Naive thymus-derived CD4-positive, alpha-beta T cell (primary cell): ENCODE measurements around the gene EMILIN1. TPM values are rescaled to one million over a fixed set of nuclear protein-coding genes. Genes with fewer than 3 reads are reported as not detected.
A peak's percentile ranks its signal among the peaks of the same experiment; 100 is the strongest.

ENCODE experiments used
- ATAC-seq: fragments of 150-1000 bp; cut with Tn5 transposase; 2 replicates; pipeline ENCODE4 v1.10.0; 2021; ENCODE audit warnings: mild to moderate bottlenecking, moderate library complexity
- CTCF ChIA-PET: fragments of 350-600 bp; sonication (Branson Sonifier 250); formaldehyde crosslinking; loops from one replicate; lab custom pipeline; 2021; ENCODE audit warnings: antibody characterized with exemption; lab: Charles Lee
- POLR2A ChIA-PET: fragments of 350-600 bp; sonication (Branson Sonifier 250); formaldehyde crosslinking; loops from one replicate; lab custom pipeline; 2021; ENCODE audit warnings: antibody characterized with exemption, inconsistent platforms; lab: Charles Lee
- DNase-seq, 9 donors: peaks; one replicate each; pipeline versions ENCODE4 v3.0.0 to v3.0.0-alpha.2; 2020 to 2022; ENCODE audit warnings: mixed read lengths in 1 of 9
- H3K27ac ChIP-seq: one replicate; pipeline ENCODE4 v1.7.0; 2013; ENCODE audit warnings: mild to moderate bottlenecking, low read depth, low read length, moderate library complexity
- H3K27me3 ChIP-seq, 2 donors: one replicate each; pipeline ENCODE4 v1.7.0; 2013; ENCODE audit warnings: low read length in 2 of 2, mild to moderate bottlenecking in 2 of 2, moderate library complexity in 2 of 2; ENCODE audit not compliant: control insufficient read depth in 2 of 2, insufficient read depth in 2 of 2
- H3K36me3 ChIP-seq, 3 experiments: 1 replicate in 2 of 3; 2 replicates in 1 of 3; pipeline ENCODE4 v1.7.0; 2013; ENCODE audit warnings: low read length in 3 of 3, mild to moderate bottlenecking in 3 of 3, moderate library complexity in 1 of 3; ENCODE audit not compliant: insufficient read depth in 3 of 3, control insufficient read depth in 2 of 3
- H3K4me1 ChIP-seq, 2 donors: one replicate each; pipeline ENCODE4 v1.7.0; 2013; ENCODE audit warnings: low read length in 2 of 2, mild to moderate bottlenecking in 2 of 2, moderate library complexity in 1 of 2; ENCODE audit not compliant: control insufficient read depth in 2 of 2, insufficient read depth in 2 of 2
- H3K4me3 ChIP-seq: 2 replicates; pipeline ENCODE4 v1.7.0; 2013; ENCODE audit warnings: mild to moderate bottlenecking, low read length
- H3K9me3 ChIP-seq, 3 experiments: 1 replicate in 2 of 3; 2 replicates in 1 of 3; pipeline ENCODE4 v1.7.0; 2013; ENCODE audit warnings: low read length in 3 of 3; ENCODE audit not compliant: control insufficient read depth in 2 of 3
- H3K27ac Mint-ChIP-seq, 9 donors: one replicate each; pipeline ENCODE4 v1.8.0; 2020 to 2022; ENCODE audit warnings: mixed read lengths in 9 of 9, mild to moderate bottlenecking in 8 of 9, moderate library complexity in 5 of 9, inconsistent platforms in 2 of 9
- H3K27me3 Mint-ChIP-seq, 5 donors: one replicate each; pipeline ENCODE4 v1.8.0; 2021 to 2022; ENCODE audit warnings: mixed read lengths in 5 of 5, mild to moderate bottlenecking in 1 of 5
- H3K36me3 Mint-ChIP-seq, 5 donors: one replicate each; pipeline ENCODE4 v1.8.0; 2020 to 2022; ENCODE audit warnings: mixed read lengths in 5 of 5, mild to moderate bottlenecking in 3 of 5, inconsistent platforms in 1 of 5
- H3K4me1 Mint-ChIP-seq, 7 donors: one replicate each; pipeline ENCODE4 v1.8.0; 2020 to 2022; ENCODE audit warnings: mixed read lengths in 7 of 7, mild to moderate bottlenecking in 3 of 7, inconsistent platforms in 1 of 7
- H3K4me3 Mint-ChIP-seq, 10 donors: one replicate each; pipeline ENCODE4 v1.8.0; 2020 to 2022; ENCODE audit warnings: mild to moderate bottlenecking in 10 of 10, mixed read lengths in 10 of 10, moderate library complexity in 6 of 10, inconsistent platforms in 2 of 10
- H3K9me3 Mint-ChIP-seq, 11 donors: one replicate each; pipeline ENCODE4 v1.8.0; 2020 to 2022; ENCODE audit warnings: mixed read lengths in 11 of 11, mild to moderate bottlenecking in 4 of 11, inconsistent platforms in 1 of 11, moderate library complexity in 1 of 11
- intact Hi-C, 2 donors: fragments of 100-400 bp; cut with micrococcal nuclease; formaldehyde crosslinking; loops; one replicate each; pipeline ENCODE4 v1.15.1; 2023
- polyA plus RNA-seq, 2 donors: library from polyadenylated mRNA; unstranded; fragments of 300-500 nt; fragmentation: Illumina TruSeq; gene quantifications; one replicate each; pipeline ENCODE4 v1.2.3, GENCODE V29; 2021
- total RNA-seq, 6 experiments: library from RNA in 5 of 6; stranded (reverse) in 5 of 6; gene quantifications; 1 replicate in 5 of 6; 2 replicates in 1 of 6; pipeline ENCODE4 v1.2.3 and lab custom pipeline; 2021 to 2026

The EMILIN1 gene
- total and polyA plus RNA-seq, 7 experiments from 2014 or later = 0.35 to 1.4 (median 0.73) TPM

DNA sequence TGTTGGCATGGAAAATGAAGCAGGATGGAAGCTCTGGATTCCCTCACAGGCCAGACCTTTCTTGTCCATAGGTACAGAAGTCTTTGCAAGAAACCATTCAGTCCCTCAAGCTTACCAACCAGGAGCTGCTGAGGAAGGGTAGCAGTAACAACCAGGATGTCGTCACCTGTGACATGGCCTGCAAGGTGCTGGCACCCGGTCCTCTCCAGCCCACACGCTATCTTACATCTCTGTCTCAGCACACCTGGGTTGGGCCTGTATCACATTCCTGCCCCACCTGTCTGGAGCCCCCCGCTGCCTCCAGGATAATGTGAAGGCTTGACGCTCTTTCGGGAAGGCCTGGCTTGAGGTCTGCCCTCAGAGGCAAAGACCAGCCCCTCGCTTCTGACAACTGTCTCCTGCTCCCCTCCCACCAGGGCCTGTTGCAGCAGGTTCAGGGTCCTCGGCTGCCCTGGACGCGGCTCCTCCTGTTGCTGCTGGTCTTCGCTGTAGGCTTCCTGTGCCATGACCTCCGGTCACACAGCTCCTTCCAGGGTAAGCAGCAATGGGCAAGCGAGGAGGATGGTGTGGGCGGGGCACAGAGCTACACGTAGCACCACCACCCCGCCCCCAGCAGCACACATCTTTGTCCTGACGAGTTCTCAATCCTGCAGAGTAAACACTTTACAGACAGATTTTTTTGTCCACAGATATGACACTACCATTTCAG is 39.6 kb upstream of the EMILIN1 start:
- POLR2A ChIA-PET = interaction anchor here (0.6 to 1.1 kb wide), 2 partner anchors 13 to 35 kb away, joined by 3 to 4 read pairs; no protein-coding TSS in a partner anchor
- Histone ChIP-seq H3K4me3 (no peak overlapping the region), H3K9me3 (no peaks in the 10 kb centered on the region), H3K27me3 (no peaks in the 10 kb centered on the region), H3K36me3 (peaks cover 10 to 64% (median 23%) of the 10 kb centered on the region in 3 experiments), H3K4me1 (peaks cover 7 to 9% of the 10 kb centered on the region in 2 donors), H3K27ac (no peak overlapping the region)
- H3K4me1 Mint-ChIP-seq = peaks cover 5 to 22% (median 11%) of the 10 kb centered on the region in 7 donors
- no peaks in the 10 kb centered on the region for H3K27me3 Mint-ChIP-seq
- intact Hi-C loops = no loop called here
- H3K36me3 Mint-ChIP-seq = peaks cover 5 to 40% (median 9%) of the 10 kb centered on the region in 5 donors
- no peak overlapping the region for H3K4me3 Mint-ChIP-seq
- H3K27ac Mint-ChIP-seq = peak overlapping the region in 3 of 9 donors; percentile 21 to 52 (median 46)
- CTCF ChIA-PET = interaction anchor here (1.1 kb wide), 1 partner anchor 12 kb away, joined by 4 read pairs; no protein-coding TSS in a partner anchor
- no peaks in the 10 kb centered on the region for H3K9me3 Mint-ChIP-seq
- DNase-seq (no peak), ATAC-seq (no peak)

DNA sequence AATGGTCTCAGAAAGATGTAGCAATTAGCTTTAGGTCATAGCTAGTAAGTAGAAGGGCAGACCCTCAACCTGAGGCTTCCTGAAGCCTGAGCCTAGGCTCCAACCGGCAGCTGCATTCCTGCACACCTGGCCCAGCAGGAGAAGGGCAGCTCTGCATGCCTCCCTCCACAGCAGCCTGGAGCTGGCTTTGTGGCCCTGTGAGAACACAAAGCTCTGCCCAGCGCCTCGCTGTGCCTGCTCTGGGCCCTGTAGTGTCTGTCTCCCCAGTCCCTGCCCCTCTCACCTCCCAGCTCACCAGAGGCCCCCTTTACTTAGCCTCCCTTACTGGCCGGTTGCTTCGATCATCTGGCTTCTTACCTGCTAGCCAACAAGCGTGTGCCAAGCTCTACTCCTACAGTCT is 39.0 kb upstream of the EMILIN1 start:
- Histone ChIP-seq H3K36me3 (peaks cover 10 to 64% (median 23%) of the 10 kb centered on the region in 3 experiments), H3K27me3 (no peaks in the 10 kb centered on the region), H3K27ac (no peak overlapping the region), H3K4me3 (no peak overlapping the region), H3K9me3 (no peaks in the 10 kb centered on the region), H3K4me1 (peaks cover under 1 to 3% of the 10 kb centered on the region in 2 donors)
- Mint-ChIP-seq H3K9me3 (no peaks in the 10 kb centered on the region), H3K4me1 (peaks cover 0 to 16% (median 5%) of the 10 kb centered on the region in 7 donors), H3K27ac (no peak overlapping the region), H3K4me3 (no peak overlapping the region), H3K27me3 (no peaks in the 10 kb centered on the region), H3K36me3 (peaks cover 5 to 40% (median 9%) of the 10 kb centered on the region in 5 donors)
- POLR2A ChIA-PET = interaction anchor here (0.6 kb wide), 1 partner anchor 13 kb away, joined by 3 read pairs; no protein-coding TSS in a partner anchor
- intact Hi-C loops = no loop called here
- CTCF ChIA-PET = interaction anchor here (1.1 kb wide), 1 partner anchor 11 kb away, joined by 4 read pairs; no protein-coding TSS in a partner anchor
- no peak for ATAC-seq
- DNase-seq = no peak

DNA sequence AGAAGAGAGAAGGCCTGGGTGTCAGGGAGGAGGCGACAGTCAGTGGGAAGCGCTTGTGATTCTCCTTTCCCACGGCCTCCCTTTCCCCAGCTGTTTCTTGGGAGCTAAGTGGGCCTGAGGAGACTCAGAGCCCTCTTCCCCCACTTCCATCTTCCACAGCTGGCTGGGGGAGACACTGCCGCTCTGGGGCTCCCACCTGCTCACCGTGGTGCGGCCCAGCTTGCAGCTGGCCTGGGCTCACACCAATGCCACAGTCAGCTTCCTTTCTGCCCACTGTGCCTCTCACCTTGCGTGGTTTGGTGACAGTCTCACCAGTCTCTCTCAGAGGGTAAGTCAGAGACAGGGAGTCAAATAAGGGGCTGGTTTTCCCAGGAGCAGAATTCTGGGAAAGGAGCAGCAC is 38.5 kb upstream of the EMILIN1 start:
- CTCF ChIA-PET = interaction anchor here (1.1 kb wide), 1 partner anchor 11 kb away, joined by 4 read pairs; no protein-coding TSS in a partner anchor
- Mint-ChIP-seq H3K4me3 (no peak overlapping the region), H3K36me3 (peaks cover 5 to 40% (median 9%) of the 10 kb centered on the region in 5 donors), H3K27ac (no peak overlapping the region), H3K9me3 (no peaks in the 10 kb centered on the region), H3K4me1 (peaks cover 0 to 12% (median 3%) of the 10 kb centered on the region in 7 donors), H3K27me3 (no peaks in the 10 kb centered on the region)
- ATAC-seq = no peak
- Histone ChIP-seq H3K4me1 (peaks cover 0 to 1% of the 10 kb centered on the region in 2 donors), H3K27me3 (no peaks in the 10 kb centered on the region), H3K27ac (no peak overlapping the region), H3K4me3 (no peak overlapping the region), H3K9me3 (no peaks in the 10 kb centered on the region), H3K36me3 (peaks cover 10 to 64% (median 23%) of the 10 kb centered on the region in 3 experiments)
- POLR2A ChIA-PET = interaction anchor here (0.9 kb wide), 1 partner anchor 32 kb away, joined by 3 read pairs; the partner anchor contains the start of gene OST4
- no peak for DNase-seq
- intact Hi-C loops = no loop called here

DNA sequence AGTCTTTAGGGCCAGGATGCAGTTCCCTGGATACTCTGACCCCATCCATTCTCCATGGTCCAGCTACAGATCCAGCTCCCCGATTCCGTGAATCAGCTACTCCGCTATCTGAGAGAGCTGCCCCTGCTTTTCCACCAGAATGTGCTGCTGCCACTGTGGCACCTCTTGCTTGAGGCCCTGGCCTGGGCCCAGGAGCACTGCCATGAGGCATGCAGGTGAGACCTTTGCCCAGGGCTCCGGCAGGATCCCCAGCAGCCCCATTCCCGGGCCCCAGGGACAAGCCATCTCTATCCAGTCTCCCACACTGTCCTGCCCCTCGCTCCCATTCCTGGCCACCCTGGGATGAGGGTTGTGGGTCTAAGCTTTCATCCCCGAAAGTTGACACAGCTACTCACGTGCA is 38.1 kb upstream of the EMILIN1 start:
- H3K4me1 Mint-ChIP-seq = peaks cover 0 to 9% (median 0%) of the 10 kb centered on the region in 7 donors
- Histone ChIP-seq H3K27me3 (no peaks in the 10 kb centered on the region), H3K27ac (no peak overlapping the region), H3K4me3 (no peak overlapping the region), H3K4me1 (no peaks in the 10 kb centered on the region), H3K9me3 (no peaks in the 10 kb centered on the region), H3K36me3 (peaks cover 10 to 64% (median 23%) of the 10 kb centered on the region in 3 experiments)
- ATAC-seq (no peak), DNase-seq (no peak)
- no peaks in the 10 kb centered on the region for H3K27me3 Mint-ChIP-seq
- intact Hi-C loops = no loop called here
- H3K27ac Mint-ChIP-seq = no peak overlapping the region
- H3K36me3 Mint-ChIP-seq = peaks cover 5 to 40% (median 9%) of the 10 kb centered on the region in 5 donors
- CTCF ChIA-PET = no interaction called here
- POLR2A ChIA-PET = interaction anchor here (0.9 kb wide), 1 partner anchor 31 kb away, joined by 3 read pairs; the partner anchor contains the start of gene OST4
- no peak overlapping the region for H3K4me3 Mint-ChIP-seq
- no peaks in the 10 kb centered on the region for H3K9me3 Mint-ChIP-seq

DNA sequence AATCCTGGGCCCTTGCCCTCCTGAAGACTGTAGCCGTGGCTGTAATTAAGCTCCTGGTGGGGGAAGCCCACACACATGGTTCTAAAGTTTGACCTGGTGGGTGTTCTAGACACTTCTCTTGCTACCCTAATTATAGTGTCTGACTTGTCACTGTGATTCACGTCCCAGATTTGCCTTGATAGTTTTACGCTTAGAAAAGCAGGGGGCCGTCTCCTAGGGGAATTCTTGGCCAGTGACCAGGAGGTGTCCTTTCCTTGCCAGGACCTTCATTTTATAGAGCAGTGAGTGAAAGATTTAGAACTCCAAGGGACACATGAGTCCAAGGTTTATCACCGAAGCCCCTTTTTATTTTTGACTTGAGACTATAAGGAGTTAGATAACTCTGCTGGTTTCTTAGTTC is 36.7 kb upstream of the EMILIN1 start:
- POLR2A ChIA-PET = no interaction called here
- peaks cover 7 to 51% (median 21%) of the 10 kb centered on the region in 3 experiments for H3K36me3 ChIP-seq
- Mint-ChIP-seq H3K36me3 (peaks cover 5 to 29% (median 9%) of the 10 kb centered on the region in 5 donors), H3K27ac (peak overlapping the region in 6 of 9 donors; percentile 26 to 83 (median 34)), H3K4me3 (no peak overlapping the region), H3K27me3 (no peaks in the 10 kb centered on the region), H3K9me3 (no peaks in the 10 kb centered on the region), H3K4me1 (peaks cover 0 to 9% (median 0%) of the 10 kb centered on the region in 7 donors)
- ATAC-seq (no peak), DNase-seq (no peak)
- H3K27ac ChIP-seq = no peak overlapping the region
- intact Hi-C loops = no loop called here
- H3K4me1 ChIP-seq = no peaks in the 10 kb centered on the region
- H3K9me3 ChIP-seq = no peaks in the 10 kb centered on the region
- CTCF ChIA-PET = no interaction called here
- no peak overlapping the region for H3K4me3 ChIP-seq
- H3K27me3 ChIP-seq = no peaks in the 10 kb centered on the region

DNA sequence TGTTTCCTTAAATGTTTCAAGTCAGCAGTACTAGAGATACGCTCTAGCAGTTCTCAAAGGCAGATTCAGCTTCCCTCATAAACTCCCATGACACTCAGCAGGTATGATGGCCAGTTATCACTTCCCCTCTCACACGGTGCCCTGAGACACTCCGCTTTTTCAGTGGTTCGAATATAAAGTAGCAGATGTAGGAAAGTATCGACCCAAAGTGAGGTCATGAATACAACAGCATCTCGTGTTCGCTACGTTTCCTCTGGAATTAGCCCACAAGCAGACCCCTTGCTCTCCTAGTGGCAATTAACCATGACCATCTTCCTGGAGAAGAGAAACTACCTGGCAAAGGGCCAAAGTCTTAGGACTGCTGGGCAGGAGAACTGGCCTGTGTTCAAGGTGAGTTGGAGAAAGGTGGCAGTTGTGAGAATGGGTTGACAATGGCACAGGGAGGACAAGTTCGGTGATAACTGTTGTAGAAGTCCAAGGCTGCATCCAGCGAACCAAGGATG is 36.2 kb upstream of the EMILIN1 start:
- POLR2A ChIA-PET = no interaction called here

More for the DNA sequence above, 36.2 kb upstream of the EMILIN1 start:
- Mint-ChIP-seq H3K9me3 (no peaks in the 10 kb centered on the region), H3K4me3 (no peak overlapping the region), H3K36me3 (peaks cover 5 to 25% (median 9%) of the 10 kb centered on the region in 5 donors), H3K27me3 (no peaks in the 10 kb centered on the region), H3K4me1 (peaks cover 0 to 9% (median 0%) of the 10 kb centered on the region in 7 donors), H3K27ac (peak overlapping the region in 3 of 9 donors; percentile 26 to 83 (median 40))
- H3K4me3 ChIP-seq = no peak overlapping the region
- H3K27ac ChIP-seq = no peak overlapping the region
- ATAC-seq = peak; percentile 46
- DNase-seq = no peak
- intact Hi-C loops = no loop called here
- H3K9me3 ChIP-seq = no peaks in the 10 kb centered on the region
- peaks cover 3 to 46% (median 16%) of the 10 kb centered on the region in 3 experiments for H3K36me3 ChIP-seq
- CTCF ChIA-PET = no interaction called here
- no peaks in the 10 kb centered on the region for H3K4me1 ChIP-seq
- H3K27me3 ChIP-seq = no peaks in the 10 kb centered on the region
